Measurements from ENCODE around the gene HPD. TPM values are rescaled to one million over a fixed set of nuclear protein-coding genes. Genes with fewer than 3 reads are reported as not detected.
"Not testable (repeated sequence)": the region's sequence is repeated elsewhere in the genome, so short reads cannot be mapped to it uniquely, and the experiment has no call there.

HPD gene
- total RNA-seq, 8 experiments from 2014 or later, result 0.19 to 0.46 (median 0.21) TPM; not detected in 5

DNA sequence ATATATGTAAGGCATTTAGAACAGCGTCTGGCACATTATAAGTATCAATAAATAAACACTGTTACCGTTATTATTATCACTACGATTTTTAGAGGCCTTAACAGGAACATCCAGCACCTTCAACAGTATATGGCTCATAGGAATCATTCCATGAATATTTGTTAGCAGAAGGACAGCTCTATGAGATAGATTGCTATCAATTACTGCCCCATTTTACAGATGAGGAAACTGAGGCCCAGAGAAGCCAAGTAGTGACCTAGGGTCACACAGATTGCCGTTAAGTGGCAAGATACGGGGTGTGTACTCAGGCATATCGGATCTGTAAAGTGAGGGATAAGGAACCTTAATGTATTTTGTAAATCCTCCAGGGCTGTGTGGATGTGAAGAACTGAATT lies 29.4 kb upstream of the HPD start:
- Histone ChIP-seq H3K4me1 (replicated peaks in 1 of 2) (peaks cover 6% of the 10 kb centered on the region in 2 donors), H3K4me3 (peak overlapping the region; percentile 68 to 88 (median 80)), H3K27ac (peak overlapping the region; percentile 62 to 93)
- WGBS, 10 experiments, result 31 to 96% (median 79%) methylated on average over 1 to 6 of the region's 6 CpGs; no CpG with 5 or more reads in 1 of the 10 experiments
- ATAC-seq (replicated peaks in 6 of 8), result no peak
- in situ Hi-C loops (cut with MboI; ENCODE audit: low pct_unique_long_range_greater_than_20kb in 2 of 9, low sequenced_read_pairs in 9 of 9, unreplicated experiment in 9 of 9), result no loop called here

DNA sequence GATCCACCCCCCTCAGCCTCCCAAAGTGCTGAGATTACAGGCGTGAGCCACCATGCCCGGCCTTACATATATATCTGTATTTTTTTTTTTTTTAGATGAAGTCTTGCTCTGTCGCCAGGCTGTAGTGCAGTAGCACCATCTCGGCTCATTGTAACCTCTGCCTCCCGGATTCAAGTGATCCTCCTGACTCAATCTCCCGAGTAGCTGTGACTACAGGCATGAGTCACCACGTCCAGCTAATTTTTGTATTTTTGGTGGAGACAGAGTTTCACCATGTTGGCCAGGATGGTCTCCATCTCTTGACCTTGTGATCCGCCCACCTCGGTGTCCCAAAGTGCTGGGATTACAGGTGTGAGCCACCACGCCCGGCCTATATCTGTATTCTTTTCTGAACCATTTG lies 26.5 kb upstream of the HPD start:
- H3K4me3 ChIP-seq; H3K4me1 ChIP-seq (replicated peaks in 1 of 2); in situ Hi-C loops (cut with MboI; ENCODE audit: low pct_unique_long_range_greater_than_20kb in 2 of 9, low sequenced_read_pairs in 9 of 9, unreplicated experiment in 9 of 9); ATAC-seq (replicated peaks in 6 of 8); H3K27ac ChIP-seq: not testable (repeated sequence)
- 40 to 100% (median 87%) methylated on average over 1 to 9 of the region's 11 CpGs; no CpG with 5 or more reads in 1 of the 10 experiments for whole genome bisulfite sequencing, 10 experiments

DNA sequence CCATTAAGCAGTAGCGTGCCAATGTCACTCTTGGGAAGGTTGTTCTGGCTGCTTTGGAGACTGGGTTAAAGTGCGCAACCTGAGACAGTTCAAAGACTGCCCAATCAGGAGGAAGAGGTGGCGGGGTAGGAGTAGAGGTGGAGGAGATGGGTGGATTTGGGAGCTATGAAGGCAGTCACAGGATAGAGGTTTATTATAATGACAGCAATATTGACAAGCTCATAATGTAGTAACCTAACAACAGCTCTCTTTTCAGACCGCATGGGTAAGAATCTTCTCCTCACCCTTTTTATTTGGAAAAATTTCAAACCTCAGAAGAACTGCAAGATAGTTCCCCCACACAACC lies 24.6 kb upstream of the HPD start:
- ATAC-seq (replicated peaks in 6 of 8), result no peak

DNA sequence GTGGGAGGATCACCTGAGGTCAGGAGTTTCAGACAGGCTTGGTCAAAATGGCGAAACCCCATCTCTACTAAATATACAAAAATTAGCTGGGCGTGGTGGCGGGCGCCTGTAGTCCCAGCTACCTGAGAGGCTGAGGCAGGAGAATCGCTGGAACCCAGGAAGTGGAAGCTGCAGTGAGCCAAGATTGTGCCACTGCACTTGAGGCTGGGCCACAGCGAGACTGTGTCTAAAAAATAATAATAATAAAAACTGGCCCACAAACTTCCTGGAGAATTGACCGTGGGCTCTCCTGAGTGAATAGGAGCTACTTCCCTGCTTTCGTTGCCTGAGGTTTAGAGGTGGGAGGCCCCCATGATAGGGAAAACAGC lies 17.4 kb upstream of the HPD start:
- ATAC-seq (replicated peaks in 6 of 8); H3K4me1 ChIP-seq (replicated peaks in 1 of 2); H3K27ac ChIP-seq; in situ Hi-C loops (cut with MboI; ENCODE audit: low pct_unique_long_range_greater_than_20kb in 2 of 9, low sequenced_read_pairs in 9 of 9, unreplicated experiment in 9 of 9); H3K4me3 ChIP-seq: not testable (repeated sequence)
- 83 to 100% (median 90%) methylated on average over 1 to 8 of the region's 8 CpGs; no CpG with 5 or more reads in 2 of the 10 experiments for WGBS, 10 experiments

More for the DNA sequence above, 24.6 kb upstream of the HPD start:
- Histone ChIP-seq H3K4me3 (no peak overlapping the region), H3K4me1 (replicated peaks in 1 of 2) (no peaks in the 10 kb centered on the region), H3K27ac (no peak overlapping the region)
- in situ Hi-C loops (cut with MboI; ENCODE audit: low pct_unique_long_range_greater_than_20kb in 2 of 9, low sequenced_read_pairs in 9 of 9, unreplicated experiment in 9 of 9), result no loop called here
- 44 to 100% (median 83%) methylated on average over 1 to 4 of the region's 4 CpGs; no CpG with 5 or more reads in 2 of the 10 experiments for WGBS, 10 experiments

DNA sequence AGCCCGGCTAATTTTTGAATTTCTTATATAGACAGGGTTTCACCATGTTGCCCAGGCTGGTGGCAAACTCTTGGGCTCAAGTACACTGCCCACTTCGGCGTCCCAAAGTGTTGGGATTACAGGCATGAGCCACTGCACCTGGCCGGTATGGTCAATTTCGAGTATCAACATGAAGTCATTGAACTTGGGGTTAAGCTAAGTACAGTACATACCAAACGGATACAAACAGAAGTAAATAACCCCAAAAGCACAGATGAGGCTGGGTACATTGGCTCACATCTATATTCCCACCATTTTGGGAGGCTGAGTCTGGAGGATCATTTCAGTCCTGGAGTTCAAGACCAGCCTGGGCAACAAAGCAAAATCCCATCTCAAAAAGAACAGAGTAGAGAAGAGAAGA lies 16.9 kb upstream of the HPD start:
- Histone ChIP-seq H3K4me3 (no peak overlapping the region), H3K4me1 (replicated peaks in 1 of 2) (no peaks in the 10 kb centered on the region), H3K27ac (no peak overlapping the region)
- ATAC-seq (replicated peaks in 6 of 8), result no peak
- 50 to 100% (median 87%) methylated on average over 1 to 6 of the region's 6 CpGs; no CpG with 5 or more reads in 1 of the 10 experiments for WGBS, 10 experiments
- in situ Hi-C loops (cut with MboI; ENCODE audit: low pct_unique_long_range_greater_than_20kb in 2 of 9, low sequenced_read_pairs in 9 of 9, unreplicated experiment in 9 of 9), result no loop called here

DNA sequence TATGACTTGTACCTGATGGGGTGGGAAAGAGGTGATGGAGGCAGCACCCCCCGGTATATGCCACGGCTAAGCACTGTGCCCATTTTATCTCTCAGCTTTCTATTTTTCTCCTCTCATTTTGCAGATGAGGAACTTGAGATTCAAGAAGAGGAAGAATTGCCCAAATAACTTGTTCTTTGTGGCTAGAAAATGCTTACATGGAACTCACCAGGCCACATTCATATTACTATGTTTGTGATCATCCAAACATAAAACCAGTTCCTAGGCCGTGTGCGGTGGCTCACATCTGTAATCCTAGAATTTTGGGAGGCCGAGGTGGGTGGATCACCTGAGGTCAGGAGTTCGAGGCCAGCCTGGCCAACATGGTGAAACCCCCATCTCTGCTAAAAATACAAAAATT lies 15.4 kb upstream of the HPD start:
- Histone ChIP-seq H3K4me1 (replicated peaks in 1 of 2) (no peaks in the 10 kb centered on the region), H3K27ac (no peak overlapping the region), H3K4me3 (no peak overlapping the region)
- ATAC-seq (replicated peaks in 6 of 8), result no peak
- WGBS, 10 experiments, result 80 to 100% (median 98%) methylated on average over 1 to 3 of the region's 6 CpGs; no CpG with 5 or more reads in 4 of the 10 experiments
- in situ Hi-C loops (cut with MboI; ENCODE audit: low pct_unique_long_range_greater_than_20kb in 2 of 9, low sequenced_read_pairs in 9 of 9, unreplicated experiment in 9 of 9), result no loop called here

DNA sequence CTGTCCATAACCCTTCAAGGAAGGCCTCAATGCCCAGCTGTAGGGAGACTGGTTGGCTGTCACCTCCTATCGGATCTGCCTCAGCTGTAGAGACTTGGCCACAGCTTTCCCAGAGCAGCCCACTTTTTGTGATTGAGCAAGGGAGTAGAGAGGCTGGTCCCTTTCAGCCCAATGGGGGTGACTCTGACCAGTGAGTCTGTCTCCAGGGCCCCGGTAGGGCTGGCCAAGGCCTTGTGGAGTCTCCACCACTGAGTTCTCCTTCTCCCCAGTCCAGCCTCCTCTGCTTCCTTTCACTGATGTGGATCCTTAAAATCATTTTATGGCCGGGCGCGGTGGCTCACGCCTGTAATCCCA lies 14.5 kb upstream of the HPD start:
- no peak overlapping the region for H3K4me3 ChIP-seq
- WGBS, 10 experiments, result 47 to 100% (median 83%) methylated on average over 1 to 2 of the region's 6 CpGs; no CpG with 5 or more reads in 5 of the 10 experiments
- H3K27ac ChIP-seq, result no peak overlapping the region
- H3K4me1 ChIP-seq (replicated peaks in 1 of 2), result no peaks in the 10 kb centered on the region
- in situ Hi-C loops (cut with MboI; ENCODE audit: low pct_unique_long_range_greater_than_20kb in 2 of 9, low sequenced_read_pairs in 9 of 9, unreplicated experiment in 9 of 9), result no loop called here
- ATAC-seq (replicated peaks in 6 of 8), result no peak

DNA sequence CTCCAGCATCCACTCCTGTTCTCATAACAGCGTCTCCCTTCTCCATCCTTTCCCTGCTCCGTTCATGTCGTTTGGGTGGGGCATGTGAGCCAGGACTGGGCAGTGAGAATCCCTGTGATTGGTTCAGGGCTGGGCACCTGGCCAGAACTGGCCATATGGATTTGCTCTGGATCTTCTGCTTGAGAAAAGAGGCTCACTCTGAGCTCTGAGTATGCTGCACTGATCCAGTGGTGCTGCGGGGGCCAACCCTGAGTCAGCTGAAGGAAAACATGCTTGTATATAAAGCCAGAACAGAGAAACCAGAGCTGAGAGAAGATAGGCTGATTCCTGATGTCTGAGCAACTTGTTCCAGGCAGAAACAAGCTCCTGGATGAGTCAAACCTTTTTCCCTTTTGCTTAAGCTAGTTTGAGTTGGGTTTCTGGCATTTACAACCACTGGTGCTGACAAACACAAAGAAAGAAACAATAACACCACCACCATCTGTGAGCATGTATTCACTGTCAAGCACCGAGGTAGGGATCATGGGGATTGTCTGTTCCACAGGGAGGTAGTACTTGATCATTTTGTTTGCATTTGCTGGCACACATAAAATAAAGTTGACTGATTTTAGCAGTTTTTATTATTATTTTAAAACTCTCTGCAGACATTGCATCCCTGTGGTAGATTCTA lies 14.0 kb upstream of the HPD start:
- 0 to 51% (median 40%) methylated on average over 1 to 5 of the region's 5 CpGs; no CpG with 5 or more reads in 2 of the 10 experiments for WGBS, 10 experiments
- in situ Hi-C loops (cut with MboI; ENCODE audit: low pct_unique_long_range_greater_than_20kb in 2 of 9, low sequenced_read_pairs in 9 of 9, unreplicated experiment in 9 of 9), result no loop called here
- Histone ChIP-seq H3K4me1 (replicated peaks in 1 of 2) (no peaks in the 10 kb centered on the region), H3K27ac (no peak overlapping the region), H3K4me3 (no peak overlapping the region)
- ATAC-seq (replicated peaks in 6 of 8), result peak; percentile 78 to 99 (median 89)

DNA sequence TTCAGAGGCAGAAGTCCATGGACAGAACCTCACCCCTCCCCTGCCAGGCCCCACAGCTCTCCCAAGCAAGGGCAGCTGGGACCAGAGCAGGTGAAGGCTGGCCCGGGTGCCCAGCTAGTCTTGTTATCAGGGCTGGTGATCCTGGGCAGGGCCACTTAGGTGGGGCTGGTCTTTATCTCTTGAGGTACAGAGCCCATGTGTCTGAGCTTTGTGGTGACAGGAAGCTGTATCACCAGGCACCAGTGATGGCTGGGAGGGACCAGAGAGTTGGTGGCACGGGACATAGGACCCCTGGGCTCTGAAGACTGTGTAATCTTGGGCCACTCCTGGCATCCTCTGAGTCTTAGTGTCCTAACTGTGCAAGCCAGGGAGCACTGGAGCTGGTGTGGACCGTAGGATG lies 12.8 kb upstream of the HPD start:
- in situ Hi-C loops (cut with MboI; ENCODE audit: low pct_unique_long_range_greater_than_20kb in 2 of 9, low sequenced_read_pairs in 9 of 9, unreplicated experiment in 9 of 9), result no loop called here
- H3K4me3 ChIP-seq, result no peak overlapping the region

DNA sequence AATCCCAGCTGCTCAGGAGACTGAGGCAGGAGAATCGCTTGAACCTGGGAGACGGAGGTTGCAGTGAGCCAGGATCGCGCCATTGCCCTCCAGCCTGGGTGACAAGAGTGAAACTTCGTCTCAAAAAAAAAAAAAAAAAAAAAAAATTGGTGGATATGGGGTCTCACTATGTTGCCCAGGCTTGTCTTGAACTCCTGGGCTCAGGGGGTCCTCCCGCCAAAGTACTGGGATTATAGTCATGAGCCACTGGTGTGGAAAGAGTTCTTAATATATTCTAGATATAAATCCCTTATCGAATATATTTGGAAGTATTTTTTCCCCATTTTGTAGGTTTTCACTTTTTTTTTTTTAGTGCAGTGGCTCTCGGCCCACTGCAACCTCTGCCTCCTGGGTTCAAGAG lies 10.6 kb upstream of the HPD start:
- in situ Hi-C loops (cut with MboI; ENCODE audit: low pct_unique_long_range_greater_than_20kb in 2 of 9, low sequenced_read_pairs in 9 of 9, unreplicated experiment in 9 of 9); ATAC-seq (replicated peaks in 6 of 8); H3K4me1 ChIP-seq (replicated peaks in 1 of 2); H3K4me3 ChIP-seq; H3K27ac ChIP-seq: not testable (repeated sequence)
- WGBS, 10 experiments, result 80 to 100% (median 93%) methylated on average over 1 to 3 of the region's 8 CpGs; no CpG with 5 or more reads in 2 of the 10 experiments

More for the DNA sequence above, 12.8 kb upstream of the HPD start:
- WGBS, 10 experiments, result 83 to 94% methylated on average over 1 to 2 of the region's 3 CpGs; no CpG with 5 or more reads in 8 of the 10 experiments
- H3K4me1 ChIP-seq (replicated peaks in 1 of 2), result no peaks in the 10 kb centered on the region
- ATAC-seq (replicated peaks in 6 of 8), result no peak
- no peak overlapping the region for H3K27ac ChIP-seq

DNA sequence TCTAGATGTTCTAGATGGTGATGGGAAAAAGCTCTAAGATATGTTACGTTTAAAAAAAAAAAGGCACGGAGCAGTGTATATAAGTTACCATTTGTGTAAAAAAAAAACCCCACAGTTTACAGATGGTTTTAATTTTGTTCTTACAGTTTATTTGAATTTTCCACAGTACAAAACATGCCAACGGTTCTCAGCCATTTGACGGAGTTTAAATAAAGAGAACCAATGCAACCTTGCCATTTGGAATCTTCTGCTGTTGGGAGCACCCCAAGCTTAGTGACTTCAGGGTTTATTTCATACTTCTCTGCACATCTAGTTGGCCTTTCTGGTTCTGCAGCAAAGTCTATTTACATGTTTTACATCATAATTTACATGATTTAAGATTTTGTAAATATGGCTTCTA lies 7.7 kb upstream of the HPD start:
- in situ Hi-C loops (cut with MboI; ENCODE audit: low pct_unique_long_range_greater_than_20kb in 2 of 9, low sequenced_read_pairs in 9 of 9, unreplicated experiment in 9 of 9), result no loop called here
- Histone ChIP-seq H3K4me3 (no peak overlapping the region), H3K27ac (no peak overlapping the region), H3K4me1 (replicated peaks in 1 of 2) (peaks cover 0 to 9% of the 10 kb centered on the region in 2 donors)
- ATAC-seq (replicated peaks in 6 of 8), result peak in 1 of 8 experiments; percentile 71
- WGBS, 10 experiments, result 16 to 100% (median 76%) methylated on average over 1 to 4 of the region's 4 CpGs

DNA sequence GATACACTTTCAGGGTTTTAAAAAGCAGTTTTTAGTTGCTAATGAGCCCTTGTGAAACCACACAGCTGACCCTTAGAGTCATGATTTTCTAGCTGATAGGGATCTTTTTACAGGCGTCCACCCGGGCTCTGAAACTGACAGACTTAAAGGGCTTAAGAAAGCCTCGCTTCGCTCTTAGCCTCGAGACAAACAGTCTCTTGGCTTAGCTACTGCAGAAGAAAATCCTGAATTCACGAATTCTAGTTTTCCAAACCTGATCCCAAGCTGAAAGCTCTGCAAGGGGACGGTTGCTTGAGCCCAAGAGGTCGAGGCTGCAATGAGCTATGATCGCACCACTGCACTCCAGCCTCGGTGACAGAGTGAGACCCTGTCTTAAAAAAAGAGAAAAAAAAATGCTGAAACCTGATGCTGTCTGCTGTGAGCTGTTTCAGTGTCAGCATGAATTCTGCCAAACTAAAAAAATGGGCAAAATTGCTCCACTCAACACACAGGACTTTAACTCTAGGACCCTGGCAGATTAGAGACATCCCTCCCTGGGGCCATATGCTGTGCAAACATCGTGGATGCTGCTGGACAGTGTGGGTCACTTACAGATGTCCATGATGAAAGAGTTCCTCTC lies 3.1 kb upstream of the HPD start:
- Histone ChIP-seq H3K27ac (no peak overlapping the region), H3K4me3 (no peak overlapping the region), H3K4me1 (replicated peaks in 1 of 2) (peaks cover 22 to 27% of the 10 kb centered on the region in 2 donors)
- 0 to 45% (median 33%) methylated on average over 1 to 11 of the region's 11 CpGs; no CpG with 5 or more reads in 2 of the 10 experiments for WGBS, 10 experiments
- peak; percentile 24 to 64 (median 50) for ATAC-seq (replicated peaks in 6 of 8)
- in situ Hi-C loops (cut with MboI; ENCODE audit: low pct_unique_long_range_greater_than_20kb in 2 of 9, low sequenced_read_pairs in 9 of 9, unreplicated experiment in 9 of 9), result no loop called here

DNA sequence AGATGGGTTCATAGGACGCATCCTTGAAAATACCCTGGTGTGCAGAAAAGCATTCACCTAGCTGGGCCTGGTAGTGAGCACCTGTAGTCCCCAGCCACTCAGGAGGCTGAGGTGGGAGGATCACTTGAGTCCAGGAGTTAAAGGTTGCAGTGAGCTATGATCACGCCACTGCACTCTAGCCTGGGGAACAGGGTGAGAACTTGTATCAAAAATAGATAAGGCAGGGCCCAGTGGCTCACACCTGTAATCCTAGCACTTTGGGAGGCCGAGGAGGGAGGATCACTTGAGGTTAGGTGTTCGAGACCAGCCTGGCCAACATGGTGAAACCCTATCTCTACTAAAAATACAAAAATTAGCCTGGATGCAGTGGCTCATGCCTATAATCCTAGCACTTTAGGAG lies 2.0 kb upstream of the HPD start:
- H3K4me3 ChIP-seq; ATAC-seq (replicated peaks in 6 of 8); H3K27ac ChIP-seq; in situ Hi-C loops (cut with MboI; ENCODE audit: low pct_unique_long_range_greater_than_20kb in 2 of 9, low sequenced_read_pairs in 9 of 9, unreplicated experiment in 9 of 9): not testable (repeated sequence)
- H3K4me1 ChIP-seq (replicated peaks in 1 of 2), result peaks cover 22 to 27% of the 10 kb centered on the region in 2 donors
- WGBS, 10 experiments, result 94 to 100% (median 100%) methylated on average over 1 to 2 of the region's 4 CpGs; no CpG with 5 or more reads in 7 of the 10 experiments
